Endodermal cell (in vitro differentiated cells): Measurements from ENCODE around the gene SLC25A45. TPM values are rescaled to one million over a fixed set of nuclear protein-coding genes. Genes with fewer than 3 reads are reported as not detected.

Experiments used
- DNase-seq: peaks from one replicate; pipeline ENCODE4 v3.0.0-alpha.2; 2017
- H3K27ac ChIP-seq: 2 replicates; pipeline ENCODE4 v1.5.1; 2013; ENCODE audit warnings: mild to moderate bottlenecking, low read depth, low read length, moderate library complexity
- H3K27me3 ChIP-seq: 2 replicates; pipeline ENCODE4 v1.6.1; 2013; ENCODE audit warnings: mild to moderate bottlenecking, low read length, moderate library complexity; ENCODE audit not compliant: insufficient read depth, control insufficient read depth, poor library complexity, severe bottlenecking
- H3K36me3 ChIP-seq: 2 replicates; pipeline ENCODE4 v1.7.0; 2013; ENCODE audit warnings: mild to moderate bottlenecking, low read length, moderate library complexity; ENCODE audit not compliant: control insufficient read depth, insufficient read depth
- H3K4me1 ChIP-seq: one replicate; pipeline ENCODE4 v1.7.0; 2013; ENCODE audit warnings: low read length; ENCODE audit not compliant: control insufficient read depth, insufficient read depth
- H3K4me3 ChIP-seq: 2 replicates; pipeline ENCODE4 v1.5.1; 2013; ENCODE audit warnings: mild to moderate bottlenecking, low read length, moderate library complexity
- H3K9ac ChIP-seq: 2 replicates; pipeline ENCODE4 v1.6.1; 2013; ENCODE audit warnings: mild to moderate bottlenecking, low read length, moderate library complexity; ENCODE audit not compliant: poor library complexity, severe bottlenecking; ENCODE audit errors: extremely low read depth
- H3K9me3 ChIP-seq: 2 replicates; pipeline ENCODE4 v1.6.1; 2013; ENCODE audit warnings: mild to moderate bottlenecking, low read length, moderate library complexity; ENCODE audit not compliant: control insufficient read depth
- H3K27ac Mint-ChIP-seq: 2 replicates; pipeline ENCODE4 v1.8.0; 2020; ENCODE audit warnings: mixed read lengths
- H3K27me3 Mint-ChIP-seq: 2 replicates; pipeline ENCODE4 v1.8.0; 2021; ENCODE audit warnings: mild to moderate bottlenecking, mixed read lengths; ENCODE audit not compliant: insufficient read depth
- H3K36me3 Mint-ChIP-seq: 2 replicates; pipeline ENCODE4 v1.8.0; 2020; ENCODE audit warnings: low read depth, mixed read lengths
- H3K4me1 Mint-ChIP-seq: 2 replicates; pipeline ENCODE4 v1.8.0; 2020; ENCODE audit warnings: mixed read lengths
- H3K4me3 Mint-ChIP-seq: 2 replicates; pipeline ENCODE4 v1.8.0; 2020; ENCODE audit warnings: mild to moderate bottlenecking, moderate library complexity, mixed read lengths
- H3K9me3 Mint-ChIP-seq: 2 replicates; pipeline ENCODE4 v1.8.0; 2020; ENCODE audit warnings: mild to moderate bottlenecking, mixed read lengths
- WGBS, 2 experiments: methylation state at CpG; one replicate each; pipeline versions ENCODE4 v1.1.5 to v1.1.7; 2013; ENCODE audit warnings: missing lambda C conversion rate in 2 of 2, mixed read lengths in 1 of 2; ENCODE audit not compliant: insufficient coverage in 1 of 2, insufficient read length in 1 of 2; 5-methylcytosine and 5-hydroxymethylcytosine counted together
- total RNA-seq, 2 donors: library from RNA; stranded (reverse); fragmentation: NEBNext Ultra II Directional in 1 of 2; extraction: Animal tissue kit (Norgen Biotek cat#: 25700) in 1 of 2; gene quantifications; 2 replicates in 1 of 2; 3 replicates in 1 of 2; pipeline ENCODE4 v1.2.1, GENCODE V29; 2021
- TF ChIP-seq, protein P1 (sequence below): fragments of 200-600 bp; sonication (generic); conservative IDR thresholded peaks from 2 replicates; pipeline ENCODE4 v1.5.0; 2021; ENCODE audit warnings: antibody characterized with exemption, mild to moderate bottlenecking

The SLC25A45 gene
- total RNA-seq, 2 donors from 2014 or later: 3.0 to 6.3 TPM

DNA sequence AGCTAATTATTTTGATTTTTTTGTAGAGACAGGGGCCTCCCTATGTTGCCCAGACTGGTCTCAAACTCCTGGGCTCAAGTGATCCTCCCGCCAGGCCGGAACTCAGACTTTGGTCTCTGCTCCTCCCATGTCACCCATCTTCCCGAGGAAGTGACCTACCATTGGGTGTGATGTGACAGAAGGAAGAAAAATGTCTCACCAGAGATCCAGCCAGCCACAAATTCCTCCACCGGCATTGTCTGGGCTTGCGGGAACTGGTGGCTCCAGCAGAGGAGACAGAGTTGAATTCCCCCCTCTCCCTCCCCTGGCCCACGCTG, 772 bp downstream of the SLC25A45 start:
- H3K4me1 ChIP-seq: peaks cover 6% of the 10 kb centered on the region
- peak overlapping the region; percentile 96 for H3K27ac Mint-ChIP-seq
- peak; percentile 91 for DNase-seq
- H3K27ac ChIP-seq: peak overlapping the region; percentile 50
- H3K9ac ChIP-seq: peak overlapping the region; percentile 38
- no peaks in the 10 kb centered on the region for H3K27me3 ChIP-seq
- H3K4me3 ChIP-seq: no peak overlapping the region
- H3K36me3 ChIP-seq: no peaks in the 10 kb centered on the region
- H3K9me3 ChIP-seq: no peaks in the 10 kb centered on the region
- no peaks in the 10 kb centered on the region for H3K36me3 Mint-ChIP-seq
- H3K9me3 Mint-ChIP-seq: no peaks in the 10 kb centered on the region
- 53 to 56% methylated on average over 2 to 6 of the region's 6 CpGs for WGBS, 2 experiments
- peak overlapping the region; percentile 47 for H3K4me3 Mint-ChIP-seq
- no peaks in the 10 kb centered on the region for H3K27me3 Mint-ChIP-seq
- TF ChIP-seq, protein P1, sequence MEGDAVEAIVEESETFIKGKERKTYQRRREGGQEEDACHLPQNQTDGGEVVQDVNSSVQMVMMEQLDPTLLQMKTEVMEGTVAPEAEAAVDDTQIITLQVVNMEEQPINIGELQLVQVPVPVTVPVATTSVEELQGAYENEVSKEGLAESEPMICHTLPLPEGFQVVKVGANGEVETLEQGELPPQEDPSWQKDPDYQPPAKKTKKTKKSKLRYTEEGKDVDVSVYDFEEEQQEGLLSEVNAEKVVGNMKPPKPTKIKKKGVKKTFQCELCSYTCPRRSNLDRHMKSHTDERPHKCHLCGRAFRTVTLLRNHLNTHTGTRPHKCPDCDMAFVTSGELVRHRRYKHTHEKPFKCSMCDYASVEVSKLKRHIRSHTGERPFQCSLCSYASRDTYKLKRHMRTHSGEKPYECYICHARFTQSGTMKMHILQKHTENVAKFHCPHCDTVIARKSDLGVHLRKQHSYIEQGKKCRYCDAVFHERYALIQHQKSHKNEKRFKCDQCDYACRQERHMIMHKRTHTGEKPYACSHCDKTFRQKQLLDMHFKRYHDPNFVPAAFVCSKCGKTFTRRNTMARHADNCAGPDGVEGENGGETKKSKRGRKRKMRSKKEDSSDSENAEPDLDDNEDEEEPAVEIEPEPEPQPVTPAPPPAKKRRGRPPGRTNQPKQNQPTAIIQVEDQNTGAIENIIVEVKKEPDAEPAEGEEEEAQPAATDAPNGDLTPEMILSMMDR: no peak
- H3K4me1 Mint-ChIP-seq: peaks cover 23% of the 10 kb centered on the region

DNA sequence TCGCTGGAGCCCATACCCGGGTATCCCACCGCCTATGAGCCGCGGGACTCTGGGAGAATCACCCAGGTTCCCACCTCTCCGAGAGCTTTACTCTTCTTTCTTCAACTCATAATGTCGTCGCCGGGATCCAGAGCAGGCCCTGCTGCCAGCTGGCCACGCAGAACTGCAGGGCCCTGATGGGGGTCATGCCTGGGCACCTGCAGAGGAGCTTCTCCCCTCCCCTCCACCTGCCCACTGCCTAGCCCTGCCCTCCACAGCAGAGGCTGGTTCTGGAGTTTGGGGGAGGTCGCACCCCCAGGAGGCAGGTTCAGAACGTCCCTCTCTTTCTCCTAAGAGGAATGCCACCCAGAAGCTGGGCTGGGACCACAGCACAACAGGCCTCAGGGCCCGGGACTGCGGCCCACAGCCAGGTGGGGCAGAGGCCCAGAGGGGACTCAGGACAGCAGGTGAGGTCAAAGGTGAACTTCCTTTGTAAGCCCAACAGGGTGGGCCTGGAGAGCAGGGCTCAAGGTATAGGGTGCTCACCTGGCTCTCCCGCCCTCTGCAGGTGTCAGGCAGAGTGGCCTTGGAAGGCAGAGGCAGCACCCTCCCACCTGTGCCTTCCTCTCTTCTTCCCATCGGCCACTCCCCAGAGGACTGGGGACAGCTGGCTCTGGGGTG, 1.9 kb downstream of the SLC25A45 start:
- Histone ChIP-seq H3K36me3 (no peaks in the 10 kb centered on the region), H3K27ac (no peak overlapping the region), H3K27me3 (no peaks in the 10 kb centered on the region), H3K4me3 (no peak overlapping the region), H3K9ac (no peak overlapping the region), H3K4me1 (peaks cover 6% of the 10 kb centered on the region), H3K9me3 (no peaks in the 10 kb centered on the region)
- Mint-ChIP-seq H3K27ac (no peak overlapping the region), H3K27me3 (no peaks in the 10 kb centered on the region), H3K4me3 (no peak overlapping the region), H3K36me3 (no peaks in the 10 kb centered on the region), H3K4me1 (peaks cover 23% of the 10 kb centered on the region), H3K9me3 (no peaks in the 10 kb centered on the region)
- no peak for DNase-seq
- 93 to 94% methylated on average over 12 to 16 of the region's 16 CpGs for WGBS, 2 experiments
- TF ChIP-seq, protein P1: peak; percentile 58

DNA sequence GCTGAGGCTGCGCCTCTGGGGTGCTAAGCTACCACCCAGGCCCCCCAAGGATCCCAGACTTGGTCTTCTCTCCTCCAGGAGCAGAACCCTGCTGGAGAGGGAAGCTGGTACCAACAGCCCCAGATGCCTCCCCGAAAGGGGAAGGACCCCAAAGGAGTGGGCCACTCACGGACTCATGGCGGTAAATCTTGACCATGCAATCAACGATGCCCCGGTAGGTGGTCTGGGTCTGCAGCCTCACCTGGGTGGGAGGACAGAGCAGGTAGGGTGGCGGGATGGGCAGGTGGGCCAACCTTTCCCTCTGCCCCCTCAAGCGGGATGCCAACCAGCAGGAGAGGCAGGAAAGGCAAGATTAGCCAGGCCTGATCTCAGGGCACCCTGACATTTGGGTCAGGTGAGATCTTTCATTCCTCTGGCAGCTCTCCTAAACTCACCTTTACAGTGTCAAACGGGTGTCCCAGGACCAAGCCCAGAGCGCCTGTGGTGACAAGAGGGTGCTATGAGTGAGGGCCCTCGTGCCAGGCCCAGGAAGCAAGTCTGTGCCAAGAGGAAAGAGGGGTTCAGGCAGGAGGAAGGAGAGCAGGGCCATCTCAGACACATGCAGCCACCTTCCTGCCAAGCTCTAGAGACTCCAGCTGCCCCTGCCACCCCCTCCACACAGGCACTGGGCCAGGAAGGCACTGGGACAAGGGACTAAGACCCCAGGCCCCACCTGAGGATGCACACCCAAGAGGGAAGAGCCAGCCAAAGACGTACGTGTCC, 2.6 kb downstream of the SLC25A45 start:
- no peaks in the 10 kb centered on the region for H3K9me3 Mint-ChIP-seq

More for the DNA sequence above, 2.6 kb downstream of the SLC25A45 start:
- no peak overlapping the region for H3K4me3 Mint-ChIP-seq
- H3K27ac Mint-ChIP-seq: no peak overlapping the region
- Histone ChIP-seq H3K9me3 (no peaks in the 10 kb centered on the region), H3K4me3 (no peak overlapping the region), H3K27ac (no peak overlapping the region), H3K27me3 (no peaks in the 10 kb centered on the region), H3K9ac (no peak overlapping the region), H3K4me1 (peaks cover 6% of the 10 kb centered on the region), H3K36me3 (no peaks in the 10 kb centered on the region)
- WGBS, 2 experiments: 95 to 96% methylated on average over 9 to 13 of the region's 13 CpGs
- TF ChIP-seq, protein P1: no peak
- DNase-seq: no peak
- H3K36me3 Mint-ChIP-seq: no peaks in the 10 kb centered on the region
- H3K4me1 Mint-ChIP-seq: peaks cover 23% of the 10 kb centered on the region
- no peaks in the 10 kb centered on the region for H3K27me3 Mint-ChIP-seq
